DMS53 treated with DMSO at 0.1 percent for 48 hours (cell line): ENCODE results near the gene C11orf97.

Experiments used
- DNase-seq: peaks from one replicate; lab custom pipeline; 2025; ENCODE audit not compliant: unreplicated experiment; lab: John Stamatoyannopoulos, UW

C11orf97 gene

GRCh38 chr11:94524341-94524740 lies 12.1 kb downstream of the C11orf97 start:
- no peak for DNase-seq

GRCh38 chr11:94525546-94526324 lies 13.5 kb downstream of the C11orf97 start:
- no peak for DNase-seq

GRCh38 chr11:94526645-94527438 lies 14.6 kb downstream of the C11orf97 start:
- DNase-seq: no peak

GRCh38 chr11:94528551-94528950 lies 16.3 kb downstream of the C11orf97 start:
- DNase-seq: no peak

GRCh38 chr11:94532211-94532610 lies 19.9 kb downstream of the C11orf97 start:
- no peak for DNase-seq

- no peak for DNase-seq
Measured at GRCh38 chr11:94533206-94533605, 20.9 kb downstream of the C11orf97 start.

GRCh38 chr11:94533696-94534630 lies 21.7 kb downstream of the C11orf97 start:
- DNase-seq: no peak

- no peak for DNase-seq
Measured at GRCh38 chr11:94536386-94536785, 24.1 kb downstream of the C11orf97 start.

GRCh38 chr11:94537031-94537600 lies 24.9 kb downstream of the C11orf97 start:
- peak; percentile 39 for DNase-seq

- peak; percentile 86 for DNase-seq
Measured at GRCh38 chr11:94539420-94539819, 27.2 kb downstream of the C11orf97 start.

GRCh38 chr11:94543695-94544645 lies 31.7 kb downstream of the C11orf97 start, which contains the start of gene FUT4:
FUT4 (plus strand) TSS chr11:94543921; CDS start chr11:94544134, 213 bp downstream.
- peak; percentile 95 for DNase-seq

GRCh38 chr11:94544646-94545263 lies 32.5 kb downstream of the C11orf97 start:
- no peak for DNase-seq

- no peak for DNase-seq
Measured at GRCh38 chr11:94545264-94546161, 33.3 kb downstream of the C11orf97 start.

- no peak for DNase-seq
Measured at GRCh38 chr11:94546162-94546470, 33.9 kb downstream of the C11orf97 start.

- no peak for DNase-seq
Measured at GRCh38 chr11:94546886-94547285, 34.6 kb downstream of the C11orf97 start.

GRCh38 chr11:94549146-94549545 lies 36.9 kb downstream of the C11orf97 start:
- DNase-seq: no peak

- DNase-seq: no peak
Measured at GRCh38 chr11:94550513-94550912, 38.3 kb downstream of the C11orf97 start.

GRCh38 chr11:94553938-94554337 lies 41.7 kb downstream of the C11orf97 start:
- peak; percentile 84 for DNase-seq
